Measurements from ENCODE around the gene CD6.

- TF ChIP-seq CTCF (IDR thresholded peaks at IDR 0.05) (no peak), POLR2A (IDR thresholded peaks at IDR 0.05) (no peak)
These were observed 89.8 kb downstream of the CD6 start for GRCh38 chr11:61061081-61061826.
